Measurements from ENCODE around the gene CENPL.
"Not testable (repeated sequence)": the region's sequence is repeated elsewhere in the genome, so short reads cannot be mapped to it uniquely, and the experiment has no call there.

The CENPL gene

GRCh38 chr1:173824315-173825081 is at the start of gene CENPL, which contains the start of gene DARS2:
TSS of gene CENPL (minus strand) at chr1:173824883. CDS start at chr1:173811299, 13,584 bp downstream.
TSS of gene DARS2 (plus strand) at chr1:173824673. CDS start at chr1:173825230, 557 bp downstream.
- in situ Hi-C loops (cut with HindIII; ENCODE audit: low sequenced_read_pairs): loop anchor here (5.0 kb wide), 1 partner anchor 33 kb away; no protein-coding TSS in a partner anchor

- in situ Hi-C loops (cut with HindIII; ENCODE audit: low sequenced_read_pairs): loop anchor here (10.0 kb wide), 1 partner anchor 203 kb away; no protein-coding TSS in a partner anchor
These were observed 46.8 kb upstream of the CENPL start for GRCh38 chr1:173871500-173871899.

- in situ Hi-C loops (cut with HindIII; ENCODE audit: low sequenced_read_pairs): loop anchor here (10.0 kb wide), 1 partner anchor 204 kb away; no protein-coding TSS in a partner anchor
These were observed 46.4 kb upstream of the CENPL start for GRCh38 chr1:173871091-173871490.

- in situ Hi-C loops (cut with HindIII; ENCODE audit: low sequenced_read_pairs): loop anchor here (10.0 kb wide), 1 partner anchor 204 kb away; no protein-coding TSS in a partner anchor
These were observed 45.8 kb upstream of the CENPL start for GRCh38 chr1:173870252-173871075.

GRCh38 chr1:173869021-173869359 is 44.3 kb upstream of the CENPL start:
- in situ Hi-C loops (cut with HindIII; ENCODE audit: low sequenced_read_pairs): no loop called here

- in situ Hi-C loops (cut with HindIII; ENCODE audit: low sequenced_read_pairs): no loop called here
These were observed 43.8 kb upstream of the CENPL start, which contains the start of gene ZBTB37 for GRCh38 chr1:173868266-173869020. TSS of gene ZBTB37 (plus strand) at chr1:173868380. CDS start at chr1:173870226, 1,846 bp downstream.

GRCh38 chr1:173867753-173868265 is 43.1 kb upstream of the CENPL start, which contains the start of gene GAS5:
TSS of gene GAS5 (minus strand) at chr1:173867989.
- in situ Hi-C loops (cut with HindIII; ENCODE audit: low sequenced_read_pairs): no loop called here

GRCh38 chr1:173867141-173867752 is 42.6 kb upstream of the CENPL start:
- in situ Hi-C loops (cut with HindIII; ENCODE audit: low sequenced_read_pairs): no loop called here

GRCh38 chr1:173866413-173867115 is 41.9 kb upstream of the CENPL start:
- in situ Hi-C loops (cut with HindIII; ENCODE audit: low sequenced_read_pairs): no loop called here

GRCh38 chr1:173865468-173866164 is 40.9 kb upstream of the CENPL start:
- in situ Hi-C loops (cut with HindIII; ENCODE audit: low sequenced_read_pairs): no loop called here

- in situ Hi-C loops (cut with HindIII; ENCODE audit: low sequenced_read_pairs): no loop called here
These were observed 39.6 kb upstream of the CENPL start for GRCh38 chr1:173864179-173864867.

GRCh38 chr1:173863224-173864161 is 38.8 kb upstream of the CENPL start:
- in situ Hi-C loops (cut with HindIII; ENCODE audit: low sequenced_read_pairs): no loop called here

GRCh38 chr1:173862769-173863223 is 38.1 kb upstream of the CENPL start:
- in situ Hi-C loops (cut with HindIII; ENCODE audit: low sequenced_read_pairs): no loop called here

- in situ Hi-C loops (cut with HindIII; ENCODE audit: low sequenced_read_pairs): not testable (repeated sequence)
These were observed 37.6 kb upstream of the CENPL start for GRCh38 chr1:173862146-173862768.

- in situ Hi-C loops (cut with HindIII; ENCODE audit: low sequenced_read_pairs): no loop called here
These were observed 37.1 kb upstream of the CENPL start for GRCh38 chr1:173861731-173862145.

- in situ Hi-C loops (cut with HindIII; ENCODE audit: low sequenced_read_pairs): no loop called here
These were observed 35.4 kb upstream of the CENPL start for GRCh38 chr1:173860065-173860464.

Measured in endothelial cell of hepatic sinusoid (primary cell).